CD14-positive monocyte (primary cell): ENCODE data around the gene ADD2. TPM values are rescaled to one million over a fixed set of nuclear protein-coding genes. Genes with fewer than 3 reads are reported as not detected.

ENCODE experiments used
- DNase-seq, 3 donors: peaks; one replicate each; pipeline ENCODE4 v3.0.0-alpha.2; 2011 to 2022
- H2AFZ ChIP-seq: 2 replicates; pipeline ENCODE4 v1.6.0; 2012; ENCODE audit warnings: mild to moderate bottlenecking, low read depth, low read length, inconsistent platforms; ENCODE audit not compliant: insufficient read depth, poor library complexity, severe bottlenecking
- H3K27ac ChIP-seq, 2 donors: 1 replicate in 1 of 2; 2 replicates in 1 of 2; pipeline ENCODE4 v1.5.1; 2012 to 2013; ENCODE audit warnings: low read length in 2 of 2, control low read depth in 1 of 2, inconsistent platforms in 1 of 2, low read depth in 1 of 2, mild to moderate bottlenecking in 1 of 2
- H3K27me3 ChIP-seq, 2 donors: one replicate each; pipeline versions ENCODE4 v1.6.0 to v1.6.1; 2011 to 2013; ENCODE audit warnings: low read length in 2 of 2; ENCODE audit not compliant: control insufficient read depth in 2 of 2, insufficient read depth in 2 of 2
- H3K36me3 ChIP-seq, 2 donors: replicated peaks in 1 of 2; 1 replicate in 1 of 2; 2 replicates in 1 of 2; pipeline versions ENCODE4 v1.5.1 to v1.6.1; 2012 to 2013; ENCODE audit warnings: low read length in 2 of 2, control low read depth in 1 of 2, inconsistent platforms in 1 of 2, mild to moderate bottlenecking in 1 of 2; ENCODE audit not compliant: insufficient read depth in 2 of 2, control insufficient read depth in 1 of 2
- H3K4me1 ChIP-seq, 2 donors: 1 replicate in 1 of 2; 2 replicates in 1 of 2; pipeline versions ENCODE4 v1.5.1 to v1.6.1; 2012 to 2013; ENCODE audit warnings: low read length in 2 of 2, control low read depth in 1 of 2, inconsistent platforms in 1 of 2, mild to moderate bottlenecking in 1 of 2, moderate library complexity in 1 of 2; ENCODE audit not compliant: insufficient read depth in 2 of 2, control insufficient read depth in 1 of 2
- H3K4me2 ChIP-seq: replicated peaks from 2 replicates; pipeline ENCODE3; 2012; ENCODE audit warnings: low read length, moderate library complexity, mild to moderate bottlenecking; ENCODE audit not compliant: poor library complexity, severe bottlenecking; ENCODE audit errors: extremely low read depth
- H3K4me3 ChIP-seq, 3 experiments: fragments of 200-600 bp in 1 of 3; sonication (generic) in 1 of 3; replicated peaks in 1 of 3; 1 replicate in 2 of 3; 2 replicates in 1 of 3; pipeline ENCODE4 v1.5.1; 2011 to 2013; ENCODE audit warnings: low read length in 3 of 3, mild to moderate bottlenecking in 3 of 3, control low read depth in 2 of 3, low read depth in 2 of 3, inconsistent platforms in 1 of 3, moderate library complexity in 1 of 3
- H3K79me2 ChIP-seq: 2 replicates; pipeline ENCODE4 v1.6.0; 2012; ENCODE audit warnings: mild to moderate bottlenecking, control low read depth, inconsistent platforms, low read length, moderate library complexity; ENCODE audit not compliant: insufficient read depth
- H3K9ac ChIP-seq: 2 replicates; pipeline ENCODE4 v1.6.0; 2017; ENCODE audit warnings: low read length, mild to moderate bottlenecking; ENCODE audit not compliant: insufficient read depth, poor library complexity, severe bottlenecking
- H3K9me3 ChIP-seq, 2 donors: replicated peaks in 1 of 2; 1 replicate in 1 of 2; 2 replicates in 1 of 2; pipeline versions ENCODE4 v1.5.1 to v1.6.1; 2012 to 2013; ENCODE audit warnings: low read length in 2 of 2, control low read depth in 1 of 2; ENCODE audit not compliant: control insufficient read depth in 1 of 2, insufficient read depth in 1 of 2
- H4K20me1 ChIP-seq: 2 replicates; pipeline ENCODE4 v1.6.0; 2012; ENCODE audit warnings: mild to moderate bottlenecking, low read length, control low read depth, moderate library complexity; ENCODE audit not compliant: insufficient read depth
- H3K27ac Mint-ChIP-seq, 7 donors: one replicate each; pipeline ENCODE4 v1.8.0; 2020; ENCODE audit warnings: mild to moderate bottlenecking in 7 of 7, mixed read lengths in 7 of 7, moderate library complexity in 6 of 7, inconsistent platforms in 2 of 7
- H3K27me3 Mint-ChIP-seq, 3 donors: one replicate each; pipeline ENCODE4 v1.8.0; 2021 to 2022; ENCODE audit warnings: low read depth in 3 of 3, mild to moderate bottlenecking in 3 of 3, mixed read lengths in 3 of 3, moderate library complexity in 3 of 3, inconsistent platforms in 1 of 3
- H3K36me3 Mint-ChIP-seq, 2 donors: one replicate each; pipeline ENCODE4 v1.8.0; 2020; ENCODE audit warnings: mixed read lengths in 2 of 2, inconsistent platforms in 1 of 2, mild to moderate bottlenecking in 1 of 2
- H3K4me1 Mint-ChIP-seq: one replicate; pipeline ENCODE4 v1.8.0; 2020; ENCODE audit warnings: mild to moderate bottlenecking, mixed read lengths
- H3K4me3 Mint-ChIP-seq, 2 donors: one replicate each; pipeline ENCODE4 v1.8.0; 2020; ENCODE audit warnings: mild to moderate bottlenecking in 2 of 2, mixed read lengths in 2 of 2, moderate library complexity in 1 of 2
- H3K9me3 Mint-ChIP-seq, 7 donors: one replicate each; pipeline ENCODE4 v1.8.0; 2020 to 2022; ENCODE audit warnings: mixed read lengths in 7 of 7, mild to moderate bottlenecking in 6 of 7, moderate library complexity in 6 of 7, inconsistent platforms in 2 of 7
- CTCF ChIP-seq: fragments of 200-600 bp; IDR thresholded peaks from one replicate; pipeline ENCODE4 v1.8.0; 2022; ENCODE audit warnings: antibody characterized with exemption, mild to moderate bottlenecking
- WGBS: methylation state at CpG from one replicate; pipeline ENCODE4 v1.1.5; 2013; ENCODE audit warnings: missing lambda C conversion rate; ENCODE audit not compliant: insufficient coverage; 5-methylcytosine and 5-hydroxymethylcytosine counted together
- intact Hi-C, 2 donors: fragments of 100-400 bp; cut with micrococcal nuclease; formaldehyde crosslinking; loops; one replicate each; pipeline versions ENCODE4 v1.15.0 to v1.15.1; 2023
- polyA plus RNA-seq, 3 donors: library from polyadenylated mRNA; depleted of rRNA in 1 of 3; unstranded in 2 of 3; stranded (reverse) in 1 of 3; fragments of 300-500 nt in 2 of 3; fragments of >200 nt in 1 of 3; fragmentation: Illumina TruSeq in 2 of 3; gene quantifications; 1 replicate in 2 of 3; 2 replicates in 1 of 3; pipeline ENCODE4 v1.2.3, GENCODE V29; 2012 to 2021

ADD2 gene
- polyA plus RNA-seq, 3 donors = 0.18 to 0.56 (median 0.26) TPM

- Histone ChIP-seq H3K4me3 (no peak overlapping the region), H3K9ac (no peak overlapping the region), H3K79me2 (no peaks in the 10 kb centered on the region), H3K4me1 (no peaks in the 10 kb centered on the region), H3K27ac (no peak overlapping the region), H3K36me3 (no peaks in the 10 kb centered on the region), H3K4me2 (no peak overlapping the region), H3K9me3 (no peaks in the 10 kb centered on the region), H2AFZ (no peak overlapping the region), H3K27me3 (peaks cover 3 to 6% of the 10 kb centered on the region in 2 donors), H4K20me1 (no peaks in the 10 kb centered on the region)
- Mint-ChIP-seq H3K9me3 (peaks cover 0 to 6% (median 1%) of the 10 kb centered on the region in 7 donors), H3K36me3 (no peaks in the 10 kb centered on the region), H3K27me3 (peaks cover 4 to 16% (median 8%) of the 10 kb centered on the region in 3 donors), H3K4me3 (no peak overlapping the region), H3K27ac (no peak overlapping the region), H3K4me1 (no peaks in the 10 kb centered on the region)
- intact Hi-C loops = no loop called here
- TF ChIP-seq CTCF = no peak
- no peak for DNase-seq
- WGBS = no CpG with 5 or more reads among the region's 5 CpGs
Observed at GRCh38 chr2:70746094-70746974, 21.7 kb downstream of the ADD2 start.

DNA sequence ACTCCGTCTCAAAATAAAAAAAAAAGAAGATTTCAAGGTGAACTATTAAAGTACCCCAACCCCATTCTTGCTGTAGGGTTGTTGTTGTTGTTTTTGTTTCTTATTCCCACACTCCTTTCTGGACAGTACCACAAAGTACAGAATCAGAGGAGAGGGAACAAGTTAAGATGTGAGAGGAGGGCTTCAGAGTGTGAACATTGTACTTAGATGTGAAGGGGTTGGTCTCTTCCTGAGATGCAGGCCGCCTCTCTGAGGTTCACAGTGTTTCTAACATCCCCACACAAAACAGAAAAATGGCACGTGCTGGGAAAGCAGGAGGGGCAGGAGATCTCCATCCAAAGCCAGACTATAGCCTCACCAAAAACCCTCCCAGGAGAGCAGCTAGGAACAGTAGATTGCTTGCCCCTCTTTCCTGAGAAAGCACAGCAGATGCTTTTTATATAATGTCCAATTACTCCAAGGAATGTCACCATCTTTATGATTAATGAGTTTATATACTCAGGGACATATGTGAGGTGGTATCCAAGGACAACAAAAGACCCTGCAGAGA is 22.6 kb downstream of the ADD2 start:
- no CpG with 5 or more reads among the region's 3 CpGs for WGBS
- intact Hi-C loops = no loop called here

More for the DNA sequence above, 22.6 kb downstream of the ADD2 start:
- Mint-ChIP-seq H3K27ac (no peak overlapping the region), H3K36me3 (no peaks in the 10 kb centered on the region), H3K4me3 (no peak overlapping the region), H3K9me3 (peaks cover 0 to 6% (median 1%) of the 10 kb centered on the region in 7 donors), H3K4me1 (no peaks in the 10 kb centered on the region), H3K27me3 (peaks cover 5 to 18% (median 9%) of the 10 kb centered on the region in 3 donors)
- Histone ChIP-seq H4K20me1 (no peaks in the 10 kb centered on the region), H3K79me2 (no peaks in the 10 kb centered on the region), H3K4me2 (no peak overlapping the region), H3K4me1 (no peaks in the 10 kb centered on the region), H3K36me3 (no peaks in the 10 kb centered on the region), H3K9me3 (no peaks in the 10 kb centered on the region), H2AFZ (no peak overlapping the region), H3K27me3 (peaks cover 3 to 6% of the 10 kb centered on the region in 2 donors), H3K9ac (no peak overlapping the region), H3K4me3 (no peak overlapping the region), H3K27ac (no peak overlapping the region)
- no peak for DNase-seq
- no peak for TF ChIP-seq CTCF
